Activated CD8-positive, alpha-beta memory T cell treated with anti-CD3 and anti-CD28 coated beads, Interleukin-2, amount 50 U/mL, for 1 hour (primary cell): ENCODE results near the gene EIF2B4.
"Not testable (repeated sequence)": the region's sequence is repeated elsewhere in the genome, so short reads cannot be mapped to it uniquely, and the experiment has no call there.

ENCODE experiments used
- DNase-seq: peaks from one replicate; pipeline ENCODE4 v3.0.0-alpha.2; 2020; ENCODE audit errors: extremely low read depth

The EIF2B4 gene

GRCh38 chr2:27336173-27336572 is 34.0 kb downstream of the EIF2B4 start:
- DNase-seq = no peak

GRCh38 chr2:27335311-27335710 is 34.8 kb downstream of the EIF2B4 start:
- DNase-seq = no peak

GRCh38 chr2:27324720-27325119 is 45.4 kb downstream of the EIF2B4 start:
- DNase-seq = no peak

- no peak for DNase-seq
These were observed 46.4 kb downstream of the EIF2B4 start for GRCh38 chr2:27323596-27324285.

GRCh38 chr2:27322766-27323595 is 47.2 kb downstream of the EIF2B4 start, which contains the start of gene MPV17:
Gene MPV17 (minus strand): TSS chr2:27323097. CDS start chr2:27322517, 580 bp downstream.
- DNase-seq = peak; percentile 63

- no peak for DNase-seq
These were observed 47.8 kb downstream of the EIF2B4 start for GRCh38 chr2:27322301-27322765.

- no peak for DNase-seq
These were observed 49.1 kb downstream of the EIF2B4 start for GRCh38 chr2:27320958-27321543.

- not testable (repeated sequence) for DNase-seq
These were observed 50.3 kb downstream of the EIF2B4 start for GRCh38 chr2:27319839-27320238.

GRCh38 chr2:27316655-27317412 is 53.3 kb downstream of the EIF2B4 start:
- no peak for DNase-seq

GRCh38 chr2:27315122-27315521 is 55.0 kb downstream of the EIF2B4 start:
- no peak for DNase-seq

GRCh38 chr2:27314709-27315108 is 55.4 kb downstream of the EIF2B4 start:
- DNase-seq = no peak
